GM12878 (cell line): Measurements from ENCODE around the gene C10orf90.

Experiments used
- ATF2 ChIP-seq: IDR thresholded peaks from 2 replicates; pipeline ENCODE4 v1.6.1; 2012; ENCODE audit warnings: low read length, inconsistent platforms
- FOXK2 ChIP-seq: fragments of 450-650 bp; IDR thresholded peaks from 2 replicates; pipeline ENCODE4 v1.6.1; 2017; ENCODE audit warnings: mild to moderate bottlenecking, moderate library complexity
- HCFC1 ChIP-seq: fragments of 150-350 bp; IDR thresholded peaks from 2 replicates; pipeline ENCODE4 v1.6.1; 2014; ENCODE audit warnings: low read length
- JUNB ChIP-seq: IDR thresholded peaks from 2 replicates; pipeline ENCODE4 v1.6.1; 2016; ENCODE audit warnings: antibody characterized with exemption, mild to moderate bottlenecking
- POLR2A ChIP-seq: IDR thresholded peaks from 2 replicates; pipeline ENCODE4 v1.6.1; 2011; ENCODE audit warnings: low read depth, mild to moderate bottlenecking, low read length
- TAF1 ChIP-seq: IDR thresholded peaks from 2 replicates; pipeline ENCODE4 v1.6.1; 2011; ENCODE audit warnings: mild to moderate bottlenecking, low read depth, low read length, borderline replicate concordance
- ZNF384 ChIP-seq: IDR thresholded peaks from 2 replicates; pipeline ENCODE4 v1.6.1; 2012; ENCODE audit warnings: low read depth, mild to moderate bottlenecking, low read length, improper control_type of control experiment, borderline replicate concordance
- TF ChIP-seq, protein P1 (sequence below): IDR thresholded peaks from 2 replicates; pipeline ENCODE4 v1.6.1; 2012; ENCODE audit warnings: improper control_type of control experiment, low read depth, low read length; ENCODE audit not compliant: insufficient replicate concordance
- TF ChIP-seq, protein P2 (sequence below), 3 experiments: IDR thresholded peaks in 2 of 3; conservative IDR thresholded peaks in 1 of 3; 2 replicates each; pipeline ENCODE4 v1.5.1; 2011; ENCODE audit warnings: low read depth in 3 of 3, low read length in 3 of 3, mild to moderate bottlenecking in 3 of 3, control low read depth in 2 of 3, moderate library complexity in 2 of 3, inconsistent platforms in 1 of 3, mixed read lengths in 1 of 3; ENCODE audit not compliant: control insufficient read depth in 2 of 3, insufficient read depth in 1 of 3; ENCODE audit errors: extremely low read depth in 1 of 3

DNA sequence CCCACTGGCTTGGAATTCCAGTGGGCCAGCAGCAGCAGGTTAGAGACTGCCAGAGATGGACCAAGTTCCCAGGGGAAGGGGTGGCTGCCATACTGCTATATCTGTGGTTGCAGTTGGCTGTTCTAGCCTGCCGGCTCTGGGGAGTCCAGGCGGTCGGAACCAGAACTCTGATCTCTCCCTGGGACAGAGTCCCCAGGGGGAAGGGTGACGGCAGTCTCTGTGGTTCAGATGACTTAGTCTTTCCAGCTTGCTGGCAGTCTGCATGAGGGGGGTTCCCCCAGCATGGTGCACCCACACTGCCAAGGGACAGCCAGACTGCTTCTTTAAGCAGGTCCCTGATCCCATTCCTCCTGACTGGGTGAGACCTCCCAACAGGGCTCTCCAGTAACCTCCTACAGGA is 82.5 kb downstream of the C10orf90 start:
- no peak for TF ChIP-seq TAF1
- TF ChIP-seq POLR2A = no peak
- no peak for TF ChIP-seq ZNF384
- TF ChIP-seq ATF2 = no peak
- TF ChIP-seq, protein P1, sequence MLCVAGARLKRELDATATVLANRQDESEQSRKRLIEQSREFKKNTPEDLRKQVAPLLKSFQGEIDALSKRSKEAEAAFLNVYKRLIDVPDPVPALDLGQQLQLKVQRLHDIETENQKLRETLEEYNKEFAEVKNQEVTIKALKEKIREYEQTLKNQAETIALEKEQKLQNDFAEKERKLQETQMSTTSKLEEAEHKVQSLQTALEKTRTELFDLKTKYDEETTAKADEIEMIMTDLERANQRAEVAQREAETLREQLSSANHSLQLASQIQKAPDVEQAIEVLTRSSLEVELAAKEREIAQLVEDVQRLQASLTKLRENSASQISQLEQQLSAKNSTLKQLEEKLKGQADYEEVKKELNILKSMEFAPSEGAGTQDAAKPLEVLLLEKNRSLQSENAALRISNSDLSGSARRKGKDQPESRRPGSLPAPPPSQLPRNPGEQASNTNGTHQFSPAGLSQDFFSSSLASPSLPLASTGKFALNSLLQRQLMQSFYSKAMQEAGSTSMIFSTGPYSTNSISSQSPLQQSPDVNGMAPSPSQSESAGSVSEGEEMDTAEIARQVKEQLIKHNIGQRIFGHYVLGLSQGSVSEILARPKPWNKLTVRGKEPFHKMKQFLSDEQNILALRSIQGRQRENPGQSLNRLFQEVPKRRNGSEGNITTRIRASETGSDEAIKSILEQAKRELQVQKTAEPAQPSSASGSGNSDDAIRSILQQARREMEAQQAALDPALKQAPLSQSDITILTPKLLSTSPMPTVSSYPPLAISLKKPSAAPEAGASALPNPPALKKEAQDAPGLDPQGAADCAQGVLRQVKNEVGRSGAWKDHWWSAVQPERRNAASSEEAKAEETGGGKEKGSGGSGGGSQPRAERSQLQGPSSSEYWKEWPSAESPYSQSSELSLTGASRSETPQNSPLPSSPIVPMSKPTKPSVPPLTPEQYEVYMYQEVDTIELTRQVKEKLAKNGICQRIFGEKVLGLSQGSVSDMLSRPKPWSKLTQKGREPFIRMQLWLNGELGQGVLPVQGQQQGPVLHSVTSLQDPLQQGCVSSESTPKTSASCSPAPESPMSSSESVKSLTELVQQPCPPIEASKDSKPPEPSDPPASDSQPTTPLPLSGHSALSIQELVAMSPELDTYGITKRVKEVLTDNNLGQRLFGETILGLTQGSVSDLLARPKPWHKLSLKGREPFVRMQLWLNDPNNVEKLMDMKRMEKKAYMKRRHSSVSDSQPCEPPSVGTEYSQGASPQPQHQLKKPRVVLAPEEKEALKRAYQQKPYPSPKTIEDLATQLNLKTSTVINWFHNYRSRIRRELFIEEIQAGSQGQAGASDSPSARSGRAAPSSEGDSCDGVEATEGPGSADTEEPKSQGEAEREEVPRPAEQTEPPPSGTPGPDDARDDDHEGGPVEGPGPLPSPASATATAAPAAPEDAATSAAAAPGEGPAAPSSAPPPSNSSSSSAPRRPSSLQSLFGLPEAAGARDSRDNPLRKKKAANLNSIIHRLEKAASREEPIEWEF = no peak
- TF ChIP-seq JUNB = no peak
- no peak for TF ChIP-seq HCFC1
- TF ChIP-seq, protein P2, sequence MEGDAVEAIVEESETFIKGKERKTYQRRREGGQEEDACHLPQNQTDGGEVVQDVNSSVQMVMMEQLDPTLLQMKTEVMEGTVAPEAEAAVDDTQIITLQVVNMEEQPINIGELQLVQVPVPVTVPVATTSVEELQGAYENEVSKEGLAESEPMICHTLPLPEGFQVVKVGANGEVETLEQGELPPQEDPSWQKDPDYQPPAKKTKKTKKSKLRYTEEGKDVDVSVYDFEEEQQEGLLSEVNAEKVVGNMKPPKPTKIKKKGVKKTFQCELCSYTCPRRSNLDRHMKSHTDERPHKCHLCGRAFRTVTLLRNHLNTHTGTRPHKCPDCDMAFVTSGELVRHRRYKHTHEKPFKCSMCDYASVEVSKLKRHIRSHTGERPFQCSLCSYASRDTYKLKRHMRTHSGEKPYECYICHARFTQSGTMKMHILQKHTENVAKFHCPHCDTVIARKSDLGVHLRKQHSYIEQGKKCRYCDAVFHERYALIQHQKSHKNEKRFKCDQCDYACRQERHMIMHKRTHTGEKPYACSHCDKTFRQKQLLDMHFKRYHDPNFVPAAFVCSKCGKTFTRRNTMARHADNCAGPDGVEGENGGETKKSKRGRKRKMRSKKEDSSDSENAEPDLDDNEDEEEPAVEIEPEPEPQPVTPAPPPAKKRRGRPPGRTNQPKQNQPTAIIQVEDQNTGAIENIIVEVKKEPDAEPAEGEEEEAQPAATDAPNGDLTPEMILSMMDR (IDR thresholded peaks at IDR 0.05 in 2 of 3, conservative IDR thresholded peaks at IDR 0.05 in 1 of 3; ENCODE audit: control insufficient read depth in 2 of 3, extremely low read depth in 1 of 3, insufficient read depth in 1 of 3, low read depth in 3 of 3, low read length in 3 of 3) = no peak
- no peak for TF ChIP-seq FOXK2
